ENCODE measurements around the gene SORBS2. TPM values are rescaled to one million over a fixed set of nuclear protein-coding genes. Genes with fewer than 3 reads are reported as not detected.

The SORBS2 gene
- total and polyA plus RNA-seq, 7 donors, result 7.9 to 1,032 (median 849) TPM

GRCh38 chr4:185758807-185759206 lies 53.2 kb downstream of the SORBS2 start:
- Histone ChIP-seq H3K36me3 (no peaks in the 10 kb centered on the region), H3K27ac (no peak overlapping the region), H3K4me3 (no peak overlapping the region), H3K9me3 (no peaks in the 10 kb centered on the region), H3K4me1 (peaks cover 0 to 35% (median 20%) of the 10 kb centered on the region in 4 donors), H3K27me3 (no peaks in the 10 kb centered on the region)
- TF ChIP-seq POLR2AphosphoS5 (IDR thresholded peaks at IDR 0.05) (no peak), EP300 (IDR thresholded peaks at IDR 0.05) (no peak), POLR2A (IDR thresholded peaks at IDR 0.05) (no peak), CTCF (IDR thresholded peaks at IDR 0.05) (no peak)
- DNase-seq, result no peak
- intact Hi-C loops (cut with DNase I), result no loop called here
- WGBS, 2 donors, result 69 to 86% methylated on average over 2 of the region's 2 CpGs

DNA sequence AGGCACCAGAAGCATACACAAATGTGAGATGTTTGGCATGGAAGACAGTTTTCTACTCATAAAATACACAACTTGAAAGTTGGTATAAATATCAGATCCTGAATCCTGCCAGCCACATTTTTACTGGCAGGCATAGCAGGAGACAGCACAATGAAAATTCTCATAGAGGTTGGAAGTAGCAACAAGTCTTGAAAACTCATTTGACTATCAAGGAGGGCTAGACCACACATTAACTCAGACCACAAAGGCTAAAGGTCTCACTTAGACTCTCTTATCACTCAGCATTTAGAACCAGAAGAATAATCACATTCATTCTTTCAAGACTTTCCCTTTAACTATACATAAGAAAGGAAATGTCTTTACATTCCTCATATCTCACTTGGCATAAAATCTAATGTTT lies 56.5 kb downstream of the SORBS2 start:
- Histone ChIP-seq H3K4me3 (no peak overlapping the region), H3K27me3 (no peaks in the 10 kb centered on the region), H3K27ac (peak overlapping the region in 3 of 4 donors; percentile 54 to 68 (median 61)), H3K36me3 (no peaks in the 10 kb centered on the region), H3K9me3 (no peaks in the 10 kb centered on the region), H3K4me1 (peaks cover 0 to 34% (median 20%) of the 10 kb centered on the region in 4 donors)
- DNase-seq, result no peak
- TF ChIP-seq POLR2A (IDR thresholded peaks at IDR 0.05) (no peak), POLR2AphosphoS5 (IDR thresholded peaks at IDR 0.05) (peak in 1 of 4 donors; percentile 11)
- intact Hi-C loops (cut with DNase I), result no loop called here

DNA sequence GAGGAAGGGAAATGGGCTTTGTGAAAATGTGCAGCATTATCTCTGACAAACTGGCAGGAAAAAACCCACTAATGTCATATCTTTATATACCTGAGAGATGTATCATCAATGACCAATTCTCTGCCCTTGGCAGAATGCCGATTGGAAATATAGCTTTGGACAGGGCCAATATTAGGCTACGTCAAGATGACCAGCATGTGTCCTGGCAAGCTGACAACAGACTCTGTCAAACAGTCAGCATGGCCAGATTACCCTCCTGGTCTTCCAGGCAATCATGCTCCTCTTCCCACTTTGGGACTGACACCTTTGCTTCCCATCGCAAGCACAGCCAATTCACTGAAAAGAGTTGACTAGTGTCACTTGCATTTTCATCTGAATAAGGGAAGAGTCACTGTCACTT lies 57.0 kb downstream of the SORBS2 start:
- Histone ChIP-seq H3K9me3 (no peaks in the 10 kb centered on the region), H3K4me3 (no peak overlapping the region), H3K27me3 (no peaks in the 10 kb centered on the region), H3K27ac (peak overlapping the region in 3 of 4 donors; percentile 54 to 68 (median 61)), H3K36me3 (no peaks in the 10 kb centered on the region), H3K4me1 (peaks cover 0 to 37% (median 24%) of the 10 kb centered on the region in 4 donors)
- intact Hi-C loops (cut with DNase I), result no loop called here
- 78 to 93% methylated on average over 3 of the region's 3 CpGs for WGBS, 2 donors
- TF ChIP-seq POLR2AphosphoS5 (IDR thresholded peaks at IDR 0.05) (no peak), POLR2A (IDR thresholded peaks at IDR 0.05) (no peak), EP300 (IDR thresholded peaks at IDR 0.05) (no peak), CTCF (IDR thresholded peaks at IDR 0.05) (no peak)
- no peak for DNase-seq

DNA sequence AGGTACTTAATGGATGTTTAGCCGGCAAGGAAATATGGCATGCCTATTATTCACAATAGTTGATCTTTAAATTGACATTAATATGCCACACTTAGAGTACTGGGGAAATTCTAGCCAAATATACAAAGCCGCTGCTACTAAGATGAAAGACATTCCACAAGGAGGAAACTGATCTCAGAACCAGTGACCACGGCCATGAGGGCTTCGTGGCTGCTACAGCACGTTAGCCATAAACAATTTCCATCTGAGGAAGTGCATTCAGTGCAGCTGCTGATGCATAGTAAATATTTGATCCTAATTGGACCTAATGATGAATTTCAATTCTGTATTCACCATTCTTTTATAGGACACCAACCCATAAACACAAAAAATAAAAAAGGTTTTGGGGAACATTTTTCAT lies 59.1 kb downstream of the SORBS2 start:
- no peaks in the 10 kb centered on the region for H3K36me3 ChIP-seq
- H3K4me1 ChIP-seq, result peaks cover 0 to 46% (median 36%) of the 10 kb centered on the region in 4 donors
- peak overlapping the region in 2 of 4 donors; percentile 15 to 45 for H3K27ac ChIP-seq
- H3K4me3 ChIP-seq, result no peak overlapping the region
- no peak for DNase-seq
- intact Hi-C loops (cut with DNase I), result no loop called here
- WGBS, 2 donors, result 61 to 88% methylated on average over 5 of the region's 5 CpGs
- no peaks in the 10 kb centered on the region for H3K27me3 ChIP-seq
- no peak for TF ChIP-seq CTCF (IDR thresholded peaks at IDR 0.05)
- TF ChIP-seq POLR2AphosphoS5 (IDR thresholded peaks at IDR 0.05), result no peak
- TF ChIP-seq POLR2A (IDR thresholded peaks at IDR 0.05), result no peak
- TF ChIP-seq EP300 (IDR thresholded peaks at IDR 0.05), result no peak
- no peaks in the 10 kb centered on the region for H3K9me3 ChIP-seq

DNA sequence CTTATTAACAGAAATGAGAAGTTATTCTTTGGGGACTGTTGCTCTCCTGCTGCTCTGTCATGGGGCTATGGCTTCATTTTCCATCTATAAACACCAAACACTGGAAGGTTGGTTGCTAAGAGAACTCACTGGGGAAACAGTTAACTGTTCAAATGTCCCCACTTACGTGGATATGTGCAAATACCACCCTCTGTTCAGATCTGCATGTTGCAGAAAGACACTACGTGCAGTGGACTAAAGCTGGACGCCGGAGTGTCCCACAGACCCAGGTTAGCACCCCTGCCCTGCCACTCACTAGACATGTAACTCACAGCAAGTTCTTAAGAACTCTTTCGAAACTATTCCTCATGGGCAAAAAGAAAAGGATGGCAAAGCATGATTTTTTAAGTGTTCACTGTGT lies 62.1 kb downstream of the SORBS2 start:
- peaks cover 0 to 35% (median 26%) of the 10 kb centered on the region in 4 donors for H3K4me1 ChIP-seq
- no peaks in the 10 kb centered on the region for H3K9me3 ChIP-seq
- 91 to 92% methylated on average over 5 of the region's 5 CpGs for WGBS, 2 donors
- DNase-seq, result no peak
- H3K4me3 ChIP-seq, result no peak overlapping the region
- intact Hi-C loops (cut with DNase I), result no loop called here
- peak overlapping the region in 3 of 4 donors; percentile 39 to 65 (median 48) for H3K27ac ChIP-seq
- H3K27me3 ChIP-seq, result no peaks in the 10 kb centered on the region
- H3K36me3 ChIP-seq, result no peaks in the 10 kb centered on the region
- TF ChIP-seq POLR2AphosphoS5 (IDR thresholded peaks at IDR 0.05) (no peak), EP300 (IDR thresholded peaks at IDR 0.05) (no peak), CTCF (IDR thresholded peaks at IDR 0.05) (no peak), POLR2A (IDR thresholded peaks at IDR 0.05) (no peak)
